Inflammatory macrophage treated with lipopolysaccharide for 4 hours (primary cell): ENCODE measurements around the gene TTC31.

Experiments used
- DNase-seq: peaks from one replicate; pipeline ENCODE4 v3.0.0-alpha.2; 2020

The TTC31 gene

DNA sequence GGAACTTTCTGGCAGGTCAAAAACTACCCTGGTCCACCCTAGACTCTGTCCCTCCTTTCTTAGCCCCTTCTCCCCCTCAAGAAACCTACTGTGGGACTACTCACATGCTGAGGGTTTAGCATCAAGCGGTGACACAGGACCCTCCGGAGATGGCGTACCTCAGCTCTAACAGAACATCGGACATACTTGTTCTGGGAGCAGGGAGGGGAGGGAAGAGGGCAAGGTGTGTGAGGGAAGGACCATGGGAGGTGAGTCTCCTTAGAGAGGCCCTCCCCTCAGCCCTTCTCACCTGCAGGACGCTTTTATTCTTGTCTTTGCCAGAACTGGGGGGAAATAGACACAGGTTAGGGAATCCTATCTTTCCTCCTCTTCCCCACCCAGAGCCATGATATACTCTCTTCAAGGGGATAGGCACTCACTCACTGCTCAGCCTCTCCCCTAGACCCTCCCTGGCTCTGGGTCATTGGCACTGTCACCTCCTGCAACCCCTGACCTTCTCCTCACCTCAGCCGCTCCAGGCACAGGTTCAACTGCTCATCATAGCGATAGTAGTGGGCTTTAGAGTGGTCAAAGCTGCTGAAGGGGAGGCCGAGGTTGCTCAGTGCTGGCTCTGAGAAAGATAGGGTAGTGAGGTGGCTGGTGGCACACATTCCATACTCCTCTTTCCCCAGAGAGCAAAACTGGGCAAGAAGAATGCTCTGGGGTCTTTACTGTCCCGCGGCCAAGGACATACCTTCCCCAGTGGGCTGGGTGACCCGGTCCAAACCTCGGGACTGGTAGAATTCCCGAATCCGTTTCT, 22.8 kb downstream of the TTC31 start:
- DNase-seq, result no peak

- DNase-seq, result peak; percentile 99
Observed at GRCh38 chr2:74507145-74507925, 24.5 kb downstream of the TTC31 start, which contains the start of gene PCGF1. Gene PCGF1, minus strand, starts transcription at chr2:74507695. Its CDS starts 27 bp downstream, at chr2:74507668.

GRCh38 chr2:74507926-74508520, 25.1 kb downstream of the TTC31 start:
- no peak for DNase-seq

GRCh38 chr2:74510272-74510671, 27.4 kb downstream of the TTC31 start:
- no peak for DNase-seq

GRCh38 chr2:74511104-74511989, 28.5 kb downstream of the TTC31 start:
- DNase-seq, result no peak

GRCh38 chr2:74512744-74513604, 30.1 kb downstream of the TTC31 start:
- no peak for DNase-seq

DNA sequence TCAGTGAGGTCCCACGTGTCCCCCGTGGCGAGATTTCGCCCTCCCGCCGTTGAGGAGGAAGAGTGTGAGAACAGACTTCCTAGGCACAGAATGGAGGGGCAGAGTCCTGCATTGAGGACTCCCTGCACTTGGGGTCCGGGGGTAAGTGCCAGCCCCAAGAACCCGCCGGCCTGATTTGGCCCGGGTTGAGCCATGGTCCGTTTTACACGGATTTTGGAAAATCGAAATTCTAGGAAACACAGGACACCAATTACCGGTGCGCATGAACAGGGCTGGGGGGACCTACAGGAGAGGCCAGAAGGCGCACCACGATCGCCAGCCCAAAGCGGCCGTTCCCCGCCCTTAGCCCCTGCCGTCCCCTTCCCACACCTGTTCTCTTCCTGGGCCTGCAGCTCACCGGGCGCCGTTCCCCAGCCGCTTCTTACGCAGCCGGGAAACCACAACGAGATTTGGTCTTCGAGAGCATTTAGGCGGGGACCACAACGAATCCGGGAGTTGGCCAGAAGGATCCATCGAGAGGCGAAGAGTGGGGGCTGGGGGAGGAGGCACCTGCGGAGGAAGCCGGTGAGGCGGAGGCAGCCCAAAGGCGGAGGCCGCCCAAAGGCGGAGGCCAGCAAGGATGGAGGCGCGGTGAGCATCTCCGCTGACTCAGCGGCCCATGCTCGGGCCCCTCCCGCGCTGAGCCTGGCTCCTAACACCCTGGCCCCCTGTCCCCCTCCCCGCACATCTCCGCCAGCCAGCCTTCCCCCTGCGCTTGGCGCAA, 30.9 kb downstream of the TTC31 start:
- no peak for DNase-seq

GRCh38 chr2:74514368-74515270, 31.7 kb downstream of the TTC31 start, which contains the start of gene TLX2:
Gene TLX2, plus strand, starts transcription at chr2:74514450. Its CDS starts 357 bp downstream, at chr2:74514807.
- no peak for DNase-seq

GRCh38 chr2:74515271-74515980, 32.5 kb downstream of the TTC31 start:
- DNase-seq, result no peak

DNA sequence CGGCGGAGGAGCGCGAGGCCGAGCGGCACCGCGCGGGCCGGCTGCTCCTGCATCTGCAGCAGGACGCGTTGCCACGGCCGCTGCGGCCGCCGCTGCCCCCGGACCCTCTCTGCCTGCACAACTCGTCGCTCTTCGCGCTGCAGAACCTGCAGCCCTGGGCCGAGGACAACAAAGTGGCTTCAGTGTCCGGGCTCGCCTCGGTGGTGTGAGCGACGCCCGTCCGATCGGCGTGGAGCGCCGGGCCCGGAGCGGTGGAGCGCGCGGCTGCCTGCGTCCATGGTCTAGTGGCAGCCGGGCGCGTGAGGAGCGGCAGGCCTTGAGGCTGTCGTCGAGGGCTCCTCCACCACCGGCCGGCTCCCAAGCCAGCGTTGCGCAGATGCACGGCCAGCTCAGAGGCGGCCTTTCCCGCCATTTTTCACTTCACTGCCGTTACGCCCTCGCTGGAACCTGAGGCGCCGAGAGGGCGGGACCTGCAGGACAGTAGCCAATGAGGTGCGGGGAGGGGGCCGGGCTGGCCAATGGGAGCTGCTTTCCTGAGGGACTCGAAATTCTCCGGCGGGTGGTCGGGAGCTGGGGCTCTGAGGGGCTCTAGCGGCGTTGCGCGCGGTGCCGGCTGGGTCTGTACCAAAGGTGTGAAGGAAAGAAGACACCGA, 33.2 kb downstream of the TTC31 start:
- peak; percentile 61 for DNase-seq

GRCh38 chr2:74516650-74517049, 33.8 kb downstream of the TTC31 start:
- DNase-seq, result no peak

GRCh38 chr2:74522516-74522915, 39.6 kb downstream of the TTC31 start:
- DNase-seq, result no peak

DNA sequence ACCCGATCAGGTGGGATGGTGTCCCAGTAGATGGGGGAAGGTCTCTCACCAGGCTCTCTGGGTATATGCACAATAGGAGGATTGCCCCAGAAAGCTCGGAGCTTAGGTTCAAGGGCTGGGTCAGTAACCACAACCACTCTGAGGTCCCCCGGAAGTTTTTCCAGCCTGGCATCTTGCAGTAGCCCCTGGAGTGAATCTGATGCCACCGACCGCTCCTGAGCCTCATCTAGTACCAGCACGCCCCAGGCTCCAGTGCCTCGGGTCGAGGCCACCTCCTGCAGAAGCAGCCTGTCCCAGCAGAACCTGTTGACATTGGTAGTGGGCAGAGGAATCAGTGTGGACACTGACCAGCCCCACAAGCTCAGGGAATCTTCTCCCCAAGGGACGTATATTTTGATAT, 41.1 kb downstream of the TTC31 start:
- no peak for DNase-seq

DNA sequence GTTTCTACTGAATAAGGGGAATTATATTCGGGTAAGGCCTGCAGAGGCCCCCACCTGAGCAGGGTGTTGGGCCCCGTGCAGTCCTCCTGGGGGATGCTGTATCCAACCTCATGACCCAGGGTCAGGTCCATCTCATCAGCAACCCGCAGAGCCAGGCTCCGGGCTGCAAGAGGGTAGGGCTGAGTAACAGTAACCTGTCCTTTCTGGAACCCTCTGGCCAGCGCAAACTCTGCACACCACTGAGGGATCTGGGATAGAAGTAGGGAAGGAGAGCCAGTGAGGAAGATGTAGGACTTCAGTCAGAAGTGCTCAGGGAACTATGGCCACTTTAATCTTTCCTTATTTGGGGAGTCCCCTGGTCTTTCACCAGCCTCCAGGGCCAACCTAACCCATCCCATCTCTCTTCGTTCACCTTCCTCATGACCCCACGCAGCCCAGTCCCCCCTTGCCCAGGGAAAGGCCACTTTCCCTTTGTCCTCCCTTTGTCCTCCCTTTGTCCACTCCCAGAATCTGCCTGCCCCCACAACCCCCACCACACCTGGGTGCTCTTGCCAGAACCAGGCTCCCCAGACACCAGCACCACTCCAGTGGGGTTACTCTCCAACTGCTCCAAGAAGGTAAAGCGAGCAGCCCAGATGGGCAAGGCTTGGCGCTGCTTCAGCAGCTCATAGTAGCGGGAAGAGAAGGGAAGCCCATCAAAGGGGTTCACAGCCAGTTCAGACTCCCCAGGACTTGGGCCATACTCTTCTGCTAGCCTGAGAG, 42.3 kb downstream of the TTC31 start:
- DNase-seq, result no peak

- DNase-seq, result peak; percentile 73
Observed at GRCh38 chr2:74525717-74526648, 43.1 kb downstream of the TTC31 start, which contains the start of gene DQX1. Gene DQX1, minus strand, starts transcription at chr2:74526231. Its CDS starts 502 bp downstream, at chr2:74525729.

GRCh38 chr2:74526649-74527230, 43.9 kb downstream of the TTC31 start:
- DNase-seq, result no peak
